Dedifferentiated amniotic fluid mesenchymal stem cell (primary cell): ENCODE data around the gene TBC1D14.
"Not testable (repeated sequence)": the region's sequence is repeated elsewhere in the genome, so short reads cannot be mapped to it uniquely, and the experiment has no call there.

Experiments used
- DNase-seq: peaks from one replicate; pipeline ENCODE4 v3.0.0-alpha.2; 2016; ENCODE audit errors: extremely low spot score

Gene TBC1D14

GRCh38 chr4:7079909-7080308 is 170.3 kb downstream of the TBC1D14 start:
- not testable (repeated sequence) for DNase-seq
